ENCODE measurements around the gene ECT2. TPM values are rescaled to one million over a fixed set of nuclear protein-coding genes. Genes with fewer than 3 reads are reported as not detected.
A peak's percentile ranks its signal among the peaks of the same experiment; 100 is the strongest.

The ECT2 gene
- total RNA-seq, 1 donor from 2014 or later, result 45.1 TPM

DNA sequence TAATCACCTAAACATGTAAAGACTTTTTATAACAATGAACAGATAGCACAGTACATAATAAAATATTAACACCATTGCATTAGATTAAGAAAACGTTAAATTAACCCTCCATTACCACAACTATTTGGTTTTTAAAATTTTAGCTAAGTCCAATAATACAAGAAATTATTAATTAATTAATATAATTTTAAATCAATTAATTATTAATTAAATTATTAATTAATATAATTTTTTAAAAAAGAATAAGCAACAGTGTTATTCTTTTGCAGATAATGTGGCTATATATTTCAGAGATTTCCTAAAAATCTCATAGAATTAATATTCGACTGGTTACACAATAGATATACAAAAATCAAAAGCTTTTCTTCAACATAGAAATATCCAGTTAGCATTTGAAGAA, 82.5 kb downstream of the ECT2 start:
- Mint-ChIP-seq H3K4me3 (no peak overlapping the region), H3K9me3 (no peaks in the 10 kb centered on the region), H3K27me3 (no peaks in the 10 kb centered on the region)

DNA sequence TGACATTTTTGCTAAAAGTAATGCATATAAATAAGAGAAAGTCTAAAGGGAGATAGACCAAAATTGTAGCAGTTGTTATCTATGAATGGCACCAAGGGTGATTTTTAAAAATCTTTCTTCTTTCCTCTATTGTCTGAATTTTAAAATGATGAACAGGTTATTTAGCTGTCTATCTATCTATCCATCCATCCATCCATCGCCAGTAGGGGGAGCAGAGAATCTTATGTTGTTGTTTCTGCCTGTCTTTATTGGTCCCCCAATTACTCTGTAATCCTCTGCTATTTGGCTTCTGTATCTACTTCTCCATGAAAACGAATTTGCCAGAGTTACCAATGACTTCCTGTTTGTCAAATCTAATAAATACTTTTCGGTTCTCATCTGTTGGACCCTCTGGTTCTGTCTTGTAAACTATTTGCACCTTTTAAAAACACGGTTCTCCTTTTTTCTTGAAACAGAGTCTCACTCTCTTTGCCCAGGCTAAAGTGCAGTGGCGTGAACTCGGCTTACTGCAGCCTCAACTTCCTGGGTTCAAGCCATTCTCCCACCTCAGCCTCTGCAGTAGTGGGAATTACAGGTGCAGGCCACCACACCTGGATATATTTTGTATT, 86.0 kb downstream of the ECT2 start:
- Mint-ChIP-seq H3K9me3 (no peaks in the 10 kb centered on the region), H3K27ac (no peak overlapping the region), H3K4me3 (no peak overlapping the region), H3K36me3 (no peaks in the 10 kb centered on the region), H3K4me1 (ENCODE audit: unreplicated experiment) (no peaks in the 10 kb centered on the region), H3K27me3 (peaks cover 3% of the 10 kb centered on the region)
- TF ChIP-seq, protein P1, sequence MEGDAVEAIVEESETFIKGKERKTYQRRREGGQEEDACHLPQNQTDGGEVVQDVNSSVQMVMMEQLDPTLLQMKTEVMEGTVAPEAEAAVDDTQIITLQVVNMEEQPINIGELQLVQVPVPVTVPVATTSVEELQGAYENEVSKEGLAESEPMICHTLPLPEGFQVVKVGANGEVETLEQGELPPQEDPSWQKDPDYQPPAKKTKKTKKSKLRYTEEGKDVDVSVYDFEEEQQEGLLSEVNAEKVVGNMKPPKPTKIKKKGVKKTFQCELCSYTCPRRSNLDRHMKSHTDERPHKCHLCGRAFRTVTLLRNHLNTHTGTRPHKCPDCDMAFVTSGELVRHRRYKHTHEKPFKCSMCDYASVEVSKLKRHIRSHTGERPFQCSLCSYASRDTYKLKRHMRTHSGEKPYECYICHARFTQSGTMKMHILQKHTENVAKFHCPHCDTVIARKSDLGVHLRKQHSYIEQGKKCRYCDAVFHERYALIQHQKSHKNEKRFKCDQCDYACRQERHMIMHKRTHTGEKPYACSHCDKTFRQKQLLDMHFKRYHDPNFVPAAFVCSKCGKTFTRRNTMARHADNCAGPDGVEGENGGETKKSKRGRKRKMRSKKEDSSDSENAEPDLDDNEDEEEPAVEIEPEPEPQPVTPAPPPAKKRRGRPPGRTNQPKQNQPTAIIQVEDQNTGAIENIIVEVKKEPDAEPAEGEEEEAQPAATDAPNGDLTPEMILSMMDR (conservative IDR thresholded peaks at IDR 0.05), result peak; percentile 78
- DNase-seq (ENCODE audit: extremely low spot score, unreplicated experiment), result no peak

More for the DNA sequence above, 82.5 kb downstream of the ECT2 start:
- no peak for DNase-seq (ENCODE audit: extremely low spot score, unreplicated experiment)
- Mint-ChIP-seq H3K36me3 (no peaks in the 10 kb centered on the region), H3K4me1 (ENCODE audit: unreplicated experiment) (no peaks in the 10 kb centered on the region), H3K27ac (no peak overlapping the region)
- TF ChIP-seq, protein P1 (conservative IDR thresholded peaks at IDR 0.05), result no peak

DNA sequence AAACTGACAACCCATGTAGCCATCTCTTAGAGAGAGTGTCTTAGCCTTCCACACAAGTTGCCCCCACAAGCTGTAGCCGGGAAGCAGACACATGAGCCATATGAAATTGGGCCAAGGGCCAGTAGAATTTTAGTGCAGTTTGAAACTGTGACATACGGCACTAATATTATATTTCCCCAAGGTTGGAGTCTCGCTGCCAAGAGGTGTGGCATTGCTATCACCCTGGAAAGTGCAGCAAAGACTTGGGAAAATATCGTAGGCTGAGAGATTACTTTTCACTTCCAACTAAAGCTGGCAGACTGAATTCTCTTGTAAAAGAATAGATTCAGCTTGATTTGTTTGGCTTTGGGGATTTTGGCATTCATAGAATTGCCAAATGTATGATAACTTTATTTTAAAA, 89.2 kb downstream of the ECT2 start:
- Mint-ChIP-seq H3K27me3 (peaks cover 3% of the 10 kb centered on the region), H3K4me3 (no peak overlapping the region), H3K36me3 (no peaks in the 10 kb centered on the region), H3K9me3 (peaks cover 6% of the 10 kb centered on the region), H3K27ac (no peak overlapping the region), H3K4me1 (ENCODE audit: unreplicated experiment) (no peaks in the 10 kb centered on the region)
- TF ChIP-seq, protein P1 (conservative IDR thresholded peaks at IDR 0.05), result no peak
- DNase-seq (ENCODE audit: extremely low spot score, unreplicated experiment), result no peak

DNA sequence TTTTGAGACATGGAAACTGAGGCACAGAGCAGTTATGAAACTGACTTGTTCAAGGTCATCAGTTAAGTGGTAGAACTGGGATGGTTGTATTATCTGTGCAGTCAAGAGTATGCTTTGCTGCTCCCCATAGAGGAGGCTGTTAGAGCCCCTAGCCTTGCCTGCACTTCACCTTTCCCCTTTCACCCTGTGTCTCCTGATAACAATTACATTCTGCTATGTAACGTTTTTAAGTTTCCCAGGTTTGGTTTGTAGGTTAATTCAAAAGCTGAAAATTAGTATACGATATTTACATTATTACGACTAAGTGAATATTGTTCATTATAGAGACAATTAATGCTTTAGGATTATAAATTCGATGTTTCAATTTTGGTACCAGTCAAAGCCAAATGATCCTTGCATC, 89.9 kb downstream of the ECT2 start:
- H3K27me3 Mint-ChIP-seq, result peaks cover 3% of the 10 kb centered on the region
- H3K4me1 Mint-ChIP-seq (ENCODE audit: unreplicated experiment), result no peaks in the 10 kb centered on the region
- peaks cover 6% of the 10 kb centered on the region for H3K9me3 Mint-ChIP-seq
- no peak for DNase-seq (ENCODE audit: extremely low spot score, unreplicated experiment)
- no peak overlapping the region for H3K4me3 Mint-ChIP-seq
- no peaks in the 10 kb centered on the region for H3K36me3 Mint-ChIP-seq
- TF ChIP-seq, protein P1 (conservative IDR thresholded peaks at IDR 0.05), result no peak
- no peak overlapping the region for H3K27ac Mint-ChIP-seq

DNA sequence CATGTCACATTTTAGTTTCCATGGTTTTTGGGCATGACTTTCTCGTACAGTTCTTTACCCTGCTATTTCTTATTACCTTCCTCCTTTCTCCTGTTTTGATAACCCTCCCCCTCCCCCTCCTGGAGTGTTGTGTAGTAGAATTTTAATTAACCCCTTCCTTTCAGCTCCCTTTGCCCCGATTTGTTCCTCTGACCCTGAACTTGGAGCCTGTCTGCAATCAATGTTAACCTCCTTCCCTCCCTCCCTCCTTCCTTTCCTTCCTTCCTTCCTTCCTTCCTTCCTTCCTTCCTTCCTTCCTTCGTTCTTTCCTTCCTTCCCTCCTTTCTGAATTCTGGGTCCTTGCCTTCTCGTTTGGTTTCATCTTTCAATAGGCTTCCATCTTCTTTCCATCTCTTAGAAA, 90.4 kb downstream of the ECT2 start:
- TF ChIP-seq, protein P1 (conservative IDR thresholded peaks at IDR 0.05), result no peak
- peaks cover 3% of the 10 kb centered on the region for H3K27me3 Mint-ChIP-seq
- H3K36me3 Mint-ChIP-seq, result no peaks in the 10 kb centered on the region
- H3K9me3 Mint-ChIP-seq, result peaks cover 6% of the 10 kb centered on the region
- no peak for DNase-seq (ENCODE audit: extremely low spot score, unreplicated experiment)
- H3K4me1 Mint-ChIP-seq (ENCODE audit: unreplicated experiment), result peaks cover under 1% of the 10 kb centered on the region
- H3K27ac Mint-ChIP-seq, result no peak overlapping the region
- no peak overlapping the region for H3K4me3 Mint-ChIP-seq

DNA sequence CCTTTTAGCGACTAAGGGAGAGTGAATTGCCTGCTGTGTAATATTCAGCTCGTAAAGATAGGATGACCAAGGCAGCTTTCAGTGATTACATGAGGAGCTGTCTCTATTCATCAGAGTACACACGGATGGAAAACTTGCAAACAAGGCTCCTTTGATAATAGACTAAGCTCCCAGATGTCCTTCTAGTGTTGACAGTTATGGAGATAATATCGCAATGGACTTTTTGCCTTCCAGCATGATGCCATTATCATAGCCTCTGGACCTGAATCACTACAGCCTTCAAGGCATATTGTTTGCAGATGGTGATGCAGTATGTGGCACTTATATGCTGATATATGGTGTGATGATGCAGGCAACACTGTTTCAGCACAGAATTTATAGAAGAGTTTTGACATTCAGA, 93.9 kb downstream of the ECT2 start:
- peaks cover 13% of the 10 kb centered on the region for H3K4me1 Mint-ChIP-seq (ENCODE audit: unreplicated experiment)
- no peak overlapping the region for H3K4me3 Mint-ChIP-seq
- TF ChIP-seq, protein P1 (conservative IDR thresholded peaks at IDR 0.05), result no peak
- DNase-seq (ENCODE audit: extremely low spot score, unreplicated experiment), result no peak
- H3K27me3 Mint-ChIP-seq, result no peaks in the 10 kb centered on the region
- no peaks in the 10 kb centered on the region for H3K36me3 Mint-ChIP-seq
- peaks cover 6% of the 10 kb centered on the region for H3K9me3 Mint-ChIP-seq
- H3K27ac Mint-ChIP-seq, result no peak overlapping the region
